Measurements from ENCODE around the gene SSR1.

Gene SSR1

DNA sequence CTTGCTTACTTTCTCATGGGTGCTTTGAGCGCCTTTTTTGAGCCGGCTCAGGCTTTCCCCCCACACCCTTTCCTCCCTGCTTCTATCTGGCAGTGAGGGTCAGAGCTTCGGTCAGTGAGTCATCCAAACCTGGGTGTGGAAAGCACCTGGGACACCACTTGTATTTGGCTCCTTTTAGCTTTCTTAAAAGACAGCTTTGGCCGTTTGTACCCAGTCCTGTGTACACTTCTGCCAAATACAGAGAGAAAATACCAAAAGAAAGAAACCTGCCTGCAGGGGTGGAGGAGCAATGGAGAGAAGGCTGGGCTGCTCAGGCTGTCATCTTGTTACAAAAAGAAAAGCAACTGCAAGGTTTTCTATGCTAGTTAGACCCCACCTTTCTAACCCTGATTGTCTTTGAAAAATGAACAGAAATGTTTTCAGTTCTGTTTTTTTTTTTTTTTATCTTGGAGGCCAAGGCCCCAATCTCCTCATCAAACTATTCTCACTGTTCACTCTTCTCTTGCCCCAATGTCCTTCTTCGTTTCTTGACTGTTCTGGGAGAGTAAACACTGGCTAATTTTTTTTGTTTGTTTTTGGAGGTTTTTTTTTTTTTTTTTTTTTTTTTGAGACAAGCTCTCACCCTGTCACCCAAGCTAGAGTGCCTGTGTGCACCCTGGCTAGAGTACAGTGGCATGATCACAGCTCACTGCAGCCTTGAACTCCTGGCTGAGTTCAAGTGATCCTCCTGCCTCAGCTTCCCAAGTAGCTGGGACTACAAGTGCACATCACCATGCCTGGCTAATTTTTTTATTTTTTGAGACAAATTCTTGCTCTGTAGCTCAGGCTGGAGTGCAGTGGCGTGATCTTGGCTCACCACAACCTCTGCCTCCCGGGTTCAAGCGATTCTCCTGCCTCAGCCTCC lies 76.4 kb downstream of the SSR1 start:
- H3K4me3 ChIP-seq (ENCODE audit: low read depth in 1 of 5, low read length in 5 of 5): no peak overlapping the region
- no peaks in the 10 kb centered on the region for H3K27me3 ChIP-seq (ENCODE audit: control insufficient read depth in 5 of 5, insufficient read depth in 4 of 5, low read length in 5 of 5)
- H3K27ac ChIP-seq (ENCODE audit: low read depth, low read length): peak overlapping the region; percentile 21
- no peaks in the 10 kb centered on the region for H3K9me3 ChIP-seq (ENCODE audit: control insufficient read depth in 5 of 5, low read length in 5 of 5)
- peaks cover 3 to 60% (median 46%) of the 10 kb centered on the region in 5 donors for H3K36me3 ChIP-seq (ENCODE audit: control insufficient read depth in 5 of 5, insufficient read depth in 5 of 5, low read length in 5 of 5)
- H3K9ac ChIP-seq (ENCODE audit: low read length in 5 of 5): peak overlapping the region in 3 of 5 donors; percentile 1 to 14 (median 3)
- H3K4me1 ChIP-seq (ENCODE audit: control insufficient read depth in 5 of 5, insufficient read depth in 5 of 5, low read length in 5 of 5): peaks cover 7 to 40% (median 30%) of the 10 kb centered on the region in 5 donors

GRCh38 chr6:7235712-7236305 lies 77.2 kb downstream of the SSR1 start:
- Histone ChIP-seq H3K9ac (ENCODE audit: low read length in 5 of 5) (peak overlapping the region in 4 of 5 donors; percentile 0 to 14 (median 2)), H3K27me3 (ENCODE audit: control insufficient read depth in 5 of 5, insufficient read depth in 4 of 5, low read length in 5 of 5) (no peaks in the 10 kb centered on the region), H3K4me1 (ENCODE audit: control insufficient read depth in 5 of 5, insufficient read depth in 5 of 5, low read length in 5 of 5) (peaks cover 7 to 36% (median 28%) of the 10 kb centered on the region in 5 donors), H3K27ac (ENCODE audit: low read depth, low read length) (peak overlapping the region; percentile 21), H3K36me3 (ENCODE audit: control insufficient read depth in 5 of 5, insufficient read depth in 5 of 5, low read length in 5 of 5) (peaks cover 3 to 60% (median 46%) of the 10 kb centered on the region in 5 donors), H3K9me3 (ENCODE audit: control insufficient read depth in 5 of 5, low read length in 5 of 5) (no peaks in the 10 kb centered on the region), H3K4me3 (ENCODE audit: low read depth in 1 of 5, low read length in 5 of 5) (no peak overlapping the region)

DNA sequence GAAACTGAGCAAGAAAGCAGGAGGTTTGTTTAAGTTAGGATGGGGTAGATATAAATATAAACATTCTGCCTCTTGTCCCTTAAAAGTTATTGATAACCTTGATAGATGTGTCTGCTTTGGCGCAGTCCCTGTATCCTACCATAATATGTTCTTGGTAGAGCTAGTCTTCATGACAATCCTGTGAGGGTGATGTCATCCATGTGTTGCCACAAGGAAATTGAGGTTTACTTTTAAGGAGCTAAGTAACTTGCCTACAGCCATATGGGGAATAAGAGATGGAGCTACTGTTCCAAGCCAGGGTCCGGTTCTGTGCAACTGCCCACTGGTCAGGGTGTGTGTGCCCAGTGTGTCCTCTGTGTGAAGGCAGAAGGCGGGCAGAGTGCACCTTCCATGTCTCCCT lies 78.5 kb downstream of the SSR1 start:
- H3K9ac ChIP-seq (ENCODE audit: low read length in 5 of 5): no peak overlapping the region
- H3K27me3 ChIP-seq (ENCODE audit: control insufficient read depth in 5 of 5, insufficient read depth in 4 of 5, low read length in 5 of 5): no peaks in the 10 kb centered on the region
- H3K9me3 ChIP-seq (ENCODE audit: control insufficient read depth in 5 of 5, low read length in 5 of 5): no peaks in the 10 kb centered on the region
- H3K4me1 ChIP-seq (ENCODE audit: control insufficient read depth in 5 of 5, insufficient read depth in 5 of 5, low read length in 5 of 5): peaks cover 7 to 36% (median 27%) of the 10 kb centered on the region in 5 donors
- peak overlapping the region; percentile 21 for H3K27ac ChIP-seq (ENCODE audit: low read depth, low read length)
- no peak overlapping the region for H3K4me3 ChIP-seq (ENCODE audit: low read depth in 1 of 5, low read length in 5 of 5)
- H3K36me3 ChIP-seq (ENCODE audit: control insufficient read depth in 5 of 5, insufficient read depth in 5 of 5, low read length in 5 of 5): peaks cover 3 to 62% (median 50%) of the 10 kb centered on the region in 5 donors

- Histone ChIP-seq H3K36me3 (ENCODE audit: control insufficient read depth in 5 of 5, insufficient read depth in 5 of 5, low read length in 5 of 5) (peaks cover 6 to 77% (median 62%) of the 10 kb centered on the region in 5 donors), H3K27ac (ENCODE audit: low read depth, low read length) (no peak overlapping the region), H3K9me3 (ENCODE audit: control insufficient read depth in 5 of 5, low read length in 5 of 5) (no peaks in the 10 kb centered on the region), H3K9ac (ENCODE audit: low read length in 5 of 5) (peak overlapping the region in 1 of 5 donors; percentile 13), H3K4me3 (ENCODE audit: low read depth in 1 of 5, low read length in 5 of 5) (no peak overlapping the region), H3K27me3 (ENCODE audit: control insufficient read depth in 5 of 5, insufficient read depth in 4 of 5, low read length in 5 of 5) (no peaks in the 10 kb centered on the region), H3K4me1 (ENCODE audit: control insufficient read depth in 5 of 5, insufficient read depth in 5 of 5, low read length in 5 of 5) (peaks cover 0 to 22% (median 15%) of the 10 kb centered on the region in 5 donors)
Measured at GRCh38 chr6:7232351-7232750, 80.6 kb downstream of the SSR1 start.

DNA sequence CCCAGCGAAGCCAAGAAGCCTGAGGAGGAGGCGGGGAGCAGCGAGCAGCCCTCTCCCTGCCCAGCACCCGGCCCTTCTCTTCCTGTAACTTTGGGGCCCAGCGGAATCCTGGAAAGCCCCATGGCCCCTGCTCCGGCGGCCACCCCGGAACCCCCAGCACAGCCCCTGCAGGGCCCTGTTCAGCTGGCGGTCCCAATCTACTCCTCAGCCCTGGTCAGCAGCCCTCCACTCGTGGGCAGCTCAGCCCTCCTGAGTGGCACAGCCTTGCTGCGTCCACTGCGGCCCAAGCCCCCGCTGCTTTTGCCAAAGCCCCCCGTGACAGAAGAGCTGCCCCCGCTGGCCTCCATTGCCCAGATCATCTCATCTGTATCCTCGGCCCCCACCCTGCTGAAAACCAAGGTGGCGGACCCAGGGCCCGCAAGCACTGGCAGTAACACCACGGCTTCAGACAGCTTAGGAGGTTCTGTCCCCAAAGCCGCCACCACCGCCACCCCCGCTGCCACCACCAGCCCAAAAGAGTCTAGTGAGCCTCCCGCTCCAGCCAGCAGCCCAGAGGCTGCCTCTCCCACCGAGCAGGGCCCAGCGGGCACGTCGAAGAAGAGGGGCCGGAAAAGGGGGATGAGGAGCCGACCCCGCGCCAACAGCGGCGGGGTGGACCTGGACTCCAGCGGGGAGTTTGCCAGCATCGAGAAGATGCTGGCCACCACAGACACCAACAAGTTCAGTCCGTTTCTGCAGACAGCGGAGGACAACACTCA lies 81.9 kb downstream of the SSR1 start:
- Histone ChIP-seq H3K27me3 (ENCODE audit: control insufficient read depth in 5 of 5, insufficient read depth in 4 of 5, low read length in 5 of 5) (no peaks in the 10 kb centered on the region), H3K9me3 (ENCODE audit: control insufficient read depth in 5 of 5, low read length in 5 of 5) (no peaks in the 10 kb centered on the region), H3K4me1 (ENCODE audit: control insufficient read depth in 5 of 5, insufficient read depth in 5 of 5, low read length in 5 of 5) (peaks cover 0 to 17% (median 8%) of the 10 kb centered on the region in 5 donors), H3K27ac (ENCODE audit: low read depth, low read length) (no peak overlapping the region), H3K36me3 (ENCODE audit: control insufficient read depth in 5 of 5, insufficient read depth in 5 of 5, low read length in 5 of 5) (peaks cover 6 to 86% (median 72%) of the 10 kb centered on the region in 5 donors), H3K9ac (ENCODE audit: low read length in 5 of 5) (no peak overlapping the region), H3K4me3 (ENCODE audit: low read depth in 1 of 5, low read length in 5 of 5) (no peak overlapping the region)

DNA sequence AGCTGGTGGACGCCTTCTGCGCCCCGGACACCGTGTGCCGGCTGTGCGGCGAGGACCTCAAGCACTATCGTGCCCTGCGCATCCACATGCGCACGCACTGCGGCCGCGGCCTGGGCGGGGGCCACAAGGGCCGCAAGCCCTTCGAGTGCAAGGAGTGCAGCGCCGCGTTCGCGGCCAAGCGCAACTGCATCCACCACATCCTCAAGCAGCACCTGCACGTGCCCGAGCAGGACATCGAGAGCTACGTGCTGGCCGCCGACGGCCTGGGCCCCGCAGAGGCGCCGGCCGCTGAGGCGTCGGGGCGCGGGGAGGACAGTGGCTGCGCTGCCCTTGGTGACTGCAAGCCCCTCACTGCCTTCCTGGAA lies 82.7 kb downstream of the SSR1 start:
- peaks cover 0 to 9% (median 0%) of the 10 kb centered on the region in 5 donors for H3K4me1 ChIP-seq (ENCODE audit: control insufficient read depth in 5 of 5, insufficient read depth in 5 of 5, low read length in 5 of 5)
- H3K27ac ChIP-seq (ENCODE audit: low read depth, low read length): no peak overlapping the region
- H3K9ac ChIP-seq (ENCODE audit: low read length in 5 of 5): no peak overlapping the region
- H3K27me3 ChIP-seq (ENCODE audit: control insufficient read depth in 5 of 5, insufficient read depth in 4 of 5, low read length in 5 of 5): no peaks in the 10 kb centered on the region
- no peak overlapping the region for H3K4me3 ChIP-seq (ENCODE audit: low read depth in 1 of 5, low read length in 5 of 5)
- H3K36me3 ChIP-seq (ENCODE audit: control insufficient read depth in 5 of 5, insufficient read depth in 5 of 5, low read length in 5 of 5): peaks cover 8 to 86% (median 76%) of the 10 kb centered on the region in 5 donors
- no peaks in the 10 kb centered on the region for H3K9me3 ChIP-seq (ENCODE audit: control insufficient read depth in 5 of 5, low read length in 5 of 5)

DNA sequence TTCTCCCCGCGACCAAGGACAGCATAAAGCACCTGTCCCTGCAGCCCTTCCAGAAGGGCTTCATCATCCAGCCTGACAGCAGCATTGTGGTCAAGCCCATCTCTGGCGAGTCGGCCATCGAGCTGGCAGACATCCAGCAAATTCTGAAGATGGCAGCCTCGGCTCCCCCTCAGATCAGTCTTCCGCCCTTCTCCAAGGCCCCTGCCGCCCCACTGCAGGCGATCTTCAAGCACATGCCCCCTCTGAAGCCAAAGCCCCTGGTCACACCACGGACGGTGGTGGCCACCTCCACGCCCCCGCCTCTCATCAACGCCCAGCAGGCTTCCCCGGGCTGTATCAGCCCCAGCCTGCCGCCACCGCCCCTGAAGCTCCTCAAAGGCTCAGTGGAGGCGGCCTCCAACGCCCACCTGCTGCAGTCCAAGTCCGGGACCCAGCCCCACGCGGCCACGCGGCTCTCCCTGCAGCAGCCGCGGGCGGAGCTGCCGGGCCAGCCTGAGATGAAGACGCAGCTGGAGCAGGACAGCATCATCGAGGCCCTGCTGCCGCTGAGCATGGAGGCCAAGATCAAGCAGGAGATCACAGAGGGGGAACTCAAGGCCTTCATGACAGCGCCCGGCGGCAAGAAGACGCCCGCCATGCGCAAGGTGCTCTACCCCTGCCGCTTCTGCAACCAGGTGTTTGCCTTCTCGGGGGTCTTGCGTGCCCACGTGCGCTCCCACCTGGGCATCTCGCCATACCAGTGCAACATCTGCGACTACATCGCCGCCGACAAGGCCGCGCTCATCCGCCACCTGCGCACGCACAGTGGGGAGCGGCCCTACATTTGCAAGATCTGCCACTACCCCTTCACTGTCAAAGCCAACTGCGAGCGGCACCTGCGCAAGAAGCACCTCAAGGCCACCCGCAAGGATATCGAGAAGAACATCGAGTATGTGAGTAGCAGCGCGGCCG lies 83.3 kb downstream of the SSR1 start:
- H3K27me3 ChIP-seq (ENCODE audit: control insufficient read depth in 5 of 5, insufficient read depth in 4 of 5, low read length in 5 of 5): no peaks in the 10 kb centered on the region
- H3K9me3 ChIP-seq (ENCODE audit: control insufficient read depth in 5 of 5, low read length in 5 of 5): no peaks in the 10 kb centered on the region
- H3K9ac ChIP-seq (ENCODE audit: low read length in 5 of 5): no peak overlapping the region
- H3K27ac ChIP-seq (ENCODE audit: low read depth, low read length): no peak overlapping the region
- H3K36me3 ChIP-seq (ENCODE audit: control insufficient read depth in 5 of 5, insufficient read depth in 5 of 5, low read length in 5 of 5): peaks cover 13 to 86% (median 79%) of the 10 kb centered on the region in 5 donors
- no peak overlapping the region for H3K4me3 ChIP-seq (ENCODE audit: low read depth in 1 of 5, low read length in 5 of 5)
- peaks cover 0 to 9% (median 3%) of the 10 kb centered on the region in 5 donors for H3K4me1 ChIP-seq (ENCODE audit: control insufficient read depth in 5 of 5, insufficient read depth in 5 of 5, low read length in 5 of 5)

DNA sequence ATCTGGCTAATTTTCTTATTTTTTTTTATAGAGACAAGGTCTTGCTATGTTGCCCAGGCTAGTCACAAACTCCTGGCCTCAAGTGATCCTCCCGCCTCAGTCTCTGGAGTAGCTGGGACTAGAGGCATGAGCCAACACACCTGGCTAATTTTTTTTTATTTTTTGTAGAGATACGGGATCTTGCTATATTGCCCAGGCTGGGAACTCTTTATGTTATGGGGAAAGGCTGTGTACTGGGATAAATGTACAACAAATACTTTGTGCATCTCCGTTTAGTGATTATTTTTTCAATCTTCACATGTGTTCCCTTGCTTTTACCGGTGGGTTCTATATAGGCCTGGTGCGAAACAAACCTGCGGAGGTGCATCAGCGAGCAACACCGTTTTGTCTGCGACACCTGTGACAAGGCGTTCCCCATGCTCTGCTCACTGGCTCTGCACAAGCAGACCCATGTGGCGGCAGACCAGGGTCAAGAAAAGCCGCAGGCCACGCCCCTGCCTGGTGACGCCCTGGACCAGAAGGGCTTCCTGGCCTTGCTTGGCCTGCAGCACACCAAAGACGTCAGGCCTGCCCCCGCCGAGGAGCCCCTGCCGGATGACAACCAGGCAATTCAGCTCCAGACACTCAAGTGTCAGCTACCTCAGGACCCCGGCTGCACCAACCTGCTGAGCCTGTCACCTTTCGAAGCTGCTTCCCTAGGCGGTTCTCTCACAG lies 84.2 kb downstream of the SSR1 start:
- no peaks in the 10 kb centered on the region for H3K9me3 ChIP-seq (ENCODE audit: control insufficient read depth in 5 of 5, low read length in 5 of 5)
- H3K27me3 ChIP-seq (ENCODE audit: control insufficient read depth in 5 of 5, insufficient read depth in 4 of 5, low read length in 5 of 5): no peaks in the 10 kb centered on the region
- no peak overlapping the region for H3K9ac ChIP-seq (ENCODE audit: low read length in 5 of 5)
- H3K4me1 ChIP-seq (ENCODE audit: control insufficient read depth in 5 of 5, insufficient read depth in 5 of 5, low read length in 5 of 5): peaks cover 0 to 9% (median 3%) of the 10 kb centered on the region in 5 donors
- H3K4me3 ChIP-seq (ENCODE audit: low read depth in 1 of 5, low read length in 5 of 5): no peak overlapping the region
- peaks cover 10 to 83% (median 76%) of the 10 kb centered on the region in 5 donors for H3K36me3 ChIP-seq (ENCODE audit: control insufficient read depth in 5 of 5, insufficient read depth in 5 of 5, low read length in 5 of 5)
- H3K27ac ChIP-seq (ENCODE audit: low read depth, low read length): no peak overlapping the region

Measured in subcutaneous abdominal adipose tissue (tissue), 5 donors.